Measurements from ENCODE around the gene ACBD4. TPM values are rescaled to one million over a fixed set of nuclear protein-coding genes. Genes with fewer than 3 reads are reported as not detected.

The ACBD4 gene
- total RNA-seq, 1 donor from 2014 or later = 5.5 TPM

GRCh38 chr17:45149669-45150664, 14.5 kb downstream of the ACBD4 start:
- TF ChIP-seq, protein P1, sequence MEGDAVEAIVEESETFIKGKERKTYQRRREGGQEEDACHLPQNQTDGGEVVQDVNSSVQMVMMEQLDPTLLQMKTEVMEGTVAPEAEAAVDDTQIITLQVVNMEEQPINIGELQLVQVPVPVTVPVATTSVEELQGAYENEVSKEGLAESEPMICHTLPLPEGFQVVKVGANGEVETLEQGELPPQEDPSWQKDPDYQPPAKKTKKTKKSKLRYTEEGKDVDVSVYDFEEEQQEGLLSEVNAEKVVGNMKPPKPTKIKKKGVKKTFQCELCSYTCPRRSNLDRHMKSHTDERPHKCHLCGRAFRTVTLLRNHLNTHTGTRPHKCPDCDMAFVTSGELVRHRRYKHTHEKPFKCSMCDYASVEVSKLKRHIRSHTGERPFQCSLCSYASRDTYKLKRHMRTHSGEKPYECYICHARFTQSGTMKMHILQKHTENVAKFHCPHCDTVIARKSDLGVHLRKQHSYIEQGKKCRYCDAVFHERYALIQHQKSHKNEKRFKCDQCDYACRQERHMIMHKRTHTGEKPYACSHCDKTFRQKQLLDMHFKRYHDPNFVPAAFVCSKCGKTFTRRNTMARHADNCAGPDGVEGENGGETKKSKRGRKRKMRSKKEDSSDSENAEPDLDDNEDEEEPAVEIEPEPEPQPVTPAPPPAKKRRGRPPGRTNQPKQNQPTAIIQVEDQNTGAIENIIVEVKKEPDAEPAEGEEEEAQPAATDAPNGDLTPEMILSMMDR (conservative IDR thresholded peaks at IDR 0.05) = no peak
- H3K27ac Mint-ChIP-seq (ENCODE audit: unreplicated experiment) = peak overlapping the region; percentile 99
- H3K9me3 Mint-ChIP-seq = no peaks in the 10 kb centered on the region
- peak overlapping the region; percentile 95 for H3K4me3 Mint-ChIP-seq
- H3K36me3 Mint-ChIP-seq (ENCODE audit: low read depth) = no peaks in the 10 kb centered on the region
- peaks cover 17% of the 10 kb centered on the region for H3K27me3 Mint-ChIP-seq (ENCODE audit: low read depth)
- no peak for DNase-seq (ENCODE audit: low read depth, low spot score)
- peaks cover 56% of the 10 kb centered on the region for H3K4me1 Mint-ChIP-seq

GRCh38 chr17:45150911-45151809, 15.7 kb downstream of the ACBD4 start:
- Mint-ChIP-seq H3K36me3 (ENCODE audit: low read depth) (no peaks in the 10 kb centered on the region), H3K9me3 (no peaks in the 10 kb centered on the region), H3K27me3 (ENCODE audit: low read depth) (peaks cover 17% of the 10 kb centered on the region), H3K4me3 (peak overlapping the region; percentile 83), H3K4me1 (peaks cover 53% of the 10 kb centered on the region), H3K27ac (ENCODE audit: unreplicated experiment) (no peak overlapping the region)
- TF ChIP-seq, protein P1 (conservative IDR thresholded peaks at IDR 0.05) = no peak
- DNase-seq (ENCODE audit: low read depth, low spot score) = no peak

DNA sequence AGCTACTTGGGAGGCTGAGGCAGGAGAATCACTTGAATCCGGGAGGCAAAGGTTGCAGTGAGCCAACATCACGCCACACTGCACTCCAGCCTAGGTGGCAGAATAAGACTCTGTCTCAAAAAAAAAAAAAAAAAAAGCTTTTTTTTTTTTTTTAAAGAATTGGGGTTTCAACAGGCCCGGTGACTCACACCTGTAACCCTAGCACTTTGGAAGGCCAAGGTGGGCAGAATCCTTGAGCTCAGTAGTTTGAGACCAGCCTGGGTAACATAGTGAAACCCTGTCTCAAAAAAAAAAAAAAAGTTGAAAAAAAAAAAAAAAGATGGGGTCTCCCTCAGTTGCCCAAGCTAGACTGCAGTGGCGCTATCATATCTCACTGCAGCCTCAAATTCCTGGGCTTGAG, 19.5 kb downstream of the ACBD4 start:
- Mint-ChIP-seq H3K36me3 (ENCODE audit: low read depth) (peaks cover 4% of the 10 kb centered on the region), H3K9me3 (no peaks in the 10 kb centered on the region), H3K27me3 (ENCODE audit: low read depth) (no peaks in the 10 kb centered on the region), H3K27ac (ENCODE audit: unreplicated experiment) (no peak overlapping the region), H3K4me1 (peaks cover 38% of the 10 kb centered on the region), H3K4me3 (peak overlapping the region; percentile 52)
- TF ChIP-seq, protein P1 (conservative IDR thresholded peaks at IDR 0.05) = no peak
- DNase-seq (ENCODE audit: low read depth, low spot score) = no peak

DNA sequence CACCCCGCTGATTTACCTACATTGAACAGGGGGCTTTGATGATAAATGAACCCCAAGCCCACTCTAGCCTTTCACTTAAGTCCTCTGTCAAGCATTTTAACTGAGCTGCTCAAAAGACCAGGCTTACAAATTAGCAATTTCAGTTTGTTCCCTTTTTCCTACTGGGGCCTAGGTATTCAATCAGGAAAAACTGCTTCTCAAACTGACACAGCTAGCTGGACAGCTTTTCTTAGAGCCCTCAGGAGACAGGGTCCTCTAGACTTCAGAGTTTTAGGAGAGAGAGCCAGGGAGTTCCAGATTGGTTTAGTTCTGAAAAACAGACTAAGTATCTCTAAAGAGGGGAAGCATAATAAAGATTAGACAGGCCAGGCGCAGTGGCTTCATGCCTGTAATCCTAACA, 20.0 kb downstream of the ACBD4 start:
- peaks cover 36% of the 10 kb centered on the region for H3K4me1 Mint-ChIP-seq

DNA sequence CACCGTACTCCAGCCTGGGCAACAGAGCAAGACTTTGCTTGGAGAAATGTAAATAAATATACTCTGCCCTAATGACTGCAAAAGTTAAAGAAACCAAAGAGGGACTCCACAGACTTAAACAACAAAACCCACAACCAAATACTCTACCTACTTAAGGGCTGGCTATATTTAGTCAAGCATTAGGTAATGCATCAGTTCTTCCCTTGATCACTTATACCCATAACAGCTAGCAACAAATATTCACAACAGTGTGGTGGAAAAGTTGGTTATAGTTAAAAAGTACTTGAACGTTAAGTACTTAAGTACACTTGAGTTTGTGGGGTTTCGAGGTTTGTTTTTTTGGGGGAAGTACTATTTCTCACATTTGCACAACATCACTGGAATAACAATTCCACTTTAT, 20.8 kb downstream of the ACBD4 start:
- Mint-ChIP-seq H3K27ac (ENCODE audit: unreplicated experiment) (no peak overlapping the region), H3K4me3 (peak overlapping the region; percentile 65), H3K4me1 (peaks cover 28% of the 10 kb centered on the region), H3K36me3 (ENCODE audit: low read depth) (peaks cover 4% of the 10 kb centered on the region), H3K27me3 (ENCODE audit: low read depth) (no peaks in the 10 kb centered on the region), H3K9me3 (no peaks in the 10 kb centered on the region)
- no peak for DNase-seq (ENCODE audit: low read depth, low spot score)
- TF ChIP-seq, protein P1 (conservative IDR thresholded peaks at IDR 0.05) = no peak

More for the DNA sequence above, 20.0 kb downstream of the ACBD4 start:
- DNase-seq (ENCODE audit: low read depth, low spot score) = no peak
- TF ChIP-seq, protein P1 (conservative IDR thresholded peaks at IDR 0.05) = no peak
- H3K27me3 Mint-ChIP-seq (ENCODE audit: low read depth) = no peaks in the 10 kb centered on the region
- H3K27ac Mint-ChIP-seq (ENCODE audit: unreplicated experiment) = peak overlapping the region; percentile 38
- peaks cover 4% of the 10 kb centered on the region for H3K36me3 Mint-ChIP-seq (ENCODE audit: low read depth)
- peak overlapping the region; percentile 52 for H3K4me3 Mint-ChIP-seq
- H3K9me3 Mint-ChIP-seq = no peaks in the 10 kb centered on the region

Measured in neural crest cell (in vitro differentiated cells).